H1 (cell line): Measurements from ENCODE around the gene HIVEP2. TPM values are rescaled to one million over a fixed set of nuclear protein-coding genes. Genes with fewer than 3 reads are reported as not detected.

Experiments
- CTCF ChIA-PET: fragments of 300-600 bp; sonication (Branson Sonifier 250); formaldehyde crosslinking; loops from one replicate; lab custom pipeline; 2021; ENCODE audit not compliant: partially characterized antibody; lab: Charles Lee
- POLR2A ChIA-PET: fragments of 300-600 bp; sonication (Branson Sonifier 250); formaldehyde crosslinking; loops from one replicate; lab custom pipeline; 2021; ENCODE audit warnings: inconsistent platforms; ENCODE audit not compliant: partially characterized antibody; lab: Charles Lee
- DNase-seq, 2 experiments: peaks; one replicate each; pipeline versions ENCODE4 v3.0.0 to v3.0.0-alpha.2; 2010 to 2022; ENCODE audit warnings: low spot score in 2 of 2, low read depth in 1 of 2, mixed read lengths in 1 of 2
- FAIRE-seq: peaks from 2 replicates; lab custom pipeline; 2011; peaks lifted over from hg19 to GRCh38; lab: Jason Lieb, UNC
- H2AFZ ChIP-seq: 2 replicates; pipeline ENCODE4 v1.8.1; 2012; ENCODE audit warnings: low read length, inconsistent platforms
- H2AK5ac ChIP-seq: 2 replicates; pipeline ENCODE4 v1.6.1; 2013; ENCODE audit warnings: low read depth, low read length
- H2BK120ac ChIP-seq: replicated peaks from 2 replicates; pipeline ENCODE3; 2013; ENCODE audit warnings: low read depth, low read length, inconsistent platforms
- H2BK12ac ChIP-seq: 2 replicates; pipeline ENCODE4 v1.6.1; 2013; ENCODE audit warnings: low read depth, low read length
- H2BK15ac ChIP-seq: 2 replicates; pipeline ENCODE4 v1.6.1; 2013; ENCODE audit warnings: low read length
- H2BK20ac ChIP-seq: 2 replicates; pipeline ENCODE4 v1.6.1; 2013; ENCODE audit warnings: low read length
- H2BK5ac ChIP-seq: 2 replicates; pipeline ENCODE4 v1.6.1; 2013; ENCODE audit warnings: low read depth, low read length
- H3K14ac ChIP-seq: 2 replicates; pipeline ENCODE4 v1.6.1; 2013; ENCODE audit warnings: inconsistent platforms; ENCODE audit not compliant: insufficient read length
- H3K18ac ChIP-seq: 2 replicates; pipeline ENCODE4 v1.6.1; 2013; ENCODE audit warnings: low read length; ENCODE audit errors: extremely low read depth
- H3K23ac ChIP-seq: 2 replicates; pipeline ENCODE4 v1.6.1; 2013; ENCODE audit warnings: inconsistent platforms; ENCODE audit not compliant: insufficient read length
- H3K23me2 ChIP-seq: 2 replicates; pipeline ENCODE4 v1.6.1; 2013; ENCODE audit warnings: low read depth, low read length
- H3K27ac ChIP-seq: 2 replicates; pipeline ENCODE4 v1.6.1; 2011; ENCODE audit warnings: low read depth, low read length, inconsistent platforms
- H3K27me3 ChIP-seq, 4 experiments: replicated peaks in 1 of 4; 1 replicate in 1 of 4; 2 replicates in 3 of 4; pipeline versions ENCODE4 v1.6.1 to v1.8.1; 2011 to 2013; ENCODE audit warnings: low read length in 3 of 4, mild to moderate bottlenecking in 3 of 4, inconsistent platforms in 2 of 4, mixed read lengths in 2 of 4, moderate library complexity in 1 of 4; ENCODE audit not compliant: control insufficient read depth in 3 of 4, insufficient read depth in 3 of 4; ENCODE audit errors: extremely low read depth in 1 of 4
- H3K36me3 ChIP-seq, 4 experiments: 2 replicates each; pipeline versions ENCODE4 v1.6.1 to v1.8.1; 2011 to 2013; ENCODE audit warnings: mild to moderate bottlenecking in 4 of 4, low read length in 3 of 4, moderate library complexity in 2 of 4, control low read depth in 1 of 4, inconsistent platforms in 1 of 4; ENCODE audit not compliant: insufficient read depth in 4 of 4, control insufficient read depth in 2 of 4
- H3K4ac ChIP-seq: replicated peaks from 2 replicates; pipeline ENCODE3; 2013; ENCODE audit warnings: low read length, low read depth, mixed read lengths, inconsistent platforms; ENCODE audit not compliant: insufficient read length
- H3K4me1 ChIP-seq, 4 experiments: replicated peaks in 1 of 4; 1 replicate in 1 of 4; 2 replicates in 3 of 4; pipeline versions ENCODE4 v1.6.1 to v1.8.1; 2011 to 2013; ENCODE audit warnings: low read length in 3 of 4, inconsistent platforms in 2 of 4, mixed read lengths in 1 of 4; ENCODE audit not compliant: insufficient read depth in 4 of 4, control insufficient read depth in 3 of 4
- H3K4me2 ChIP-seq, 2 experiments: 2 replicates each; pipeline versions ENCODE4 v1.6.1 to v1.8.1; 2011 to 2013; ENCODE audit warnings: low read depth in 2 of 2, low read length in 2 of 2, control low read depth in 1 of 2, inconsistent platforms in 1 of 2, mild to moderate bottlenecking in 1 of 2; ENCODE audit not compliant: insufficient read depth in 1 of 2
- H3K4me3 ChIP-seq, 4 experiments: fragments of 200-600, 300-600 bp in 1 of 4; sonication (generic), shearing (Covaris generic), sonication (Bioruptor Twin) in 1 of 4; 2 replicates each; pipeline versions ENCODE4 v1.5.1 to v1.8.1; 2011 to 2016; ENCODE audit warnings: low read length in 4 of 4, low read depth in 3 of 4, control low read depth in 2 of 4, inconsistent platforms in 2 of 4, mild to moderate bottlenecking in 2 of 4, mixed read lengths in 1 of 4, moderate library complexity in 1 of 4; ENCODE audit not compliant: insufficient read depth in 2 of 4; ENCODE audit errors: extremely low read depth in 1 of 4
- H3K56ac ChIP-seq: replicated peaks from 2 replicates; pipeline ENCODE3; 2013; ENCODE audit warnings: low read depth, mild to moderate bottlenecking, mixed read lengths, low read length, inconsistent platforms; ENCODE audit not compliant: insufficient read length
- H3K79me1 ChIP-seq: 2 replicates; pipeline ENCODE4 v1.6.1; 2013; ENCODE audit warnings: low read depth, low read length, control low read depth
- H3K79me2 ChIP-seq, 2 experiments: 2 replicates each; pipeline versions ENCODE4 v1.6.1 to v1.8.1; 2012 to 2013; ENCODE audit warnings: low read length in 2 of 2, mild to moderate bottlenecking in 2 of 2, inconsistent platforms in 1 of 2; ENCODE audit not compliant: insufficient read depth in 2 of 2, control insufficient read depth in 1 of 2
- H3K9ac ChIP-seq, 4 experiments: replicated peaks in 1 of 4; 1 replicate in 1 of 4; 2 replicates in 3 of 4; pipeline versions ENCODE4 v1.6.1 to v1.8.1; 2011 to 2013; ENCODE audit warnings: low read depth in 3 of 4, low read length in 3 of 4, control low read depth in 2 of 4, mild to moderate bottlenecking in 2 of 4, moderate library complexity in 2 of 4, inconsistent platforms in 1 of 4; ENCODE audit errors: extremely low read depth in 1 of 4
- H3K9me3 ChIP-seq, 2 experiments: 2 replicates each; pipeline versions ENCODE4 v1.6.1 to v1.8.1; 2012 to 2013; ENCODE audit warnings: mild to moderate bottlenecking in 2 of 2, moderate library complexity in 2 of 2, control low read depth in 1 of 2, inconsistent platforms in 1 of 2, low read depth in 1 of 2, low read length in 1 of 2, mixed read lengths in 1 of 2; ENCODE audit not compliant: insufficient read depth in 2 of 2
- H4K20me1 ChIP-seq, 2 experiments: replicated peaks in 1 of 2; 2 replicates each; pipeline versions ENCODE3 to v1.8.1; 2011 to 2013; ENCODE audit warnings: inconsistent platforms in 2 of 2, low read length in 2 of 2, mild to moderate bottlenecking in 1 of 2; ENCODE audit not compliant: insufficient read depth in 2 of 2, control insufficient read depth in 1 of 2
- H4K5ac ChIP-seq: 2 replicates; pipeline ENCODE4 v1.6.1; 2013; ENCODE audit warnings: low read length, low read depth, mixed read lengths, inconsistent platforms; ENCODE audit not compliant: insufficient read length
- H4K8ac ChIP-seq: 2 replicates; pipeline ENCODE4 v1.8.0; 2013; ENCODE audit warnings: mild to moderate bottlenecking, moderate library complexity, low read length, inconsistent platforms; ENCODE audit not compliant: insufficient read depth; ENCODE audit errors: extremely low read depth
- H4K91ac ChIP-seq: replicated peaks from 2 replicates; pipeline ENCODE3; 2013; ENCODE audit warnings: low read length, mixed read lengths, inconsistent platforms; ENCODE audit not compliant: insufficient read length
- BCL11A ChIP-seq, 2 experiments: IDR thresholded peaks; one replicate each; pipeline ENCODE4 v1.6.1; 2011; ENCODE audit warnings: low read depth in 2 of 2, low read length in 2 of 2, mild to moderate bottlenecking in 2 of 2
- CBX5 ChIP-seq: fragments of 300-800, 300-1000 bp; sonication (generic); IDR thresholded peaks from 2 replicates; pipeline ENCODE4 v1.7.1; 2016; ENCODE audit warnings: antibody characterized with exemption, low read length, low read depth
- E2F6 ChIP-seq: IDR thresholded peaks from 2 replicates; pipeline ENCODE4 v1.6.1; 2012; ENCODE audit warnings: inconsistent platforms
- EP300 ChIP-seq, 2 experiments: IDR thresholded peaks; 1 replicate in 1 of 2; 2 replicates in 1 of 2; pipeline ENCODE4 v1.6.1; 2011 to 2012; ENCODE audit warnings: low read depth in 2 of 2, low read length in 2 of 2, mild to moderate bottlenecking in 2 of 2, borderline replicate concordance in 1 of 2, inconsistent platforms in 1 of 2, moderate library complexity in 1 of 2
- GABPA ChIP-seq: IDR thresholded peaks from 2 replicates; pipeline ENCODE4 v1.6.1; 2011; ENCODE audit warnings: mild to moderate bottlenecking, low read length, moderate library complexity, borderline replicate concordance; ENCODE audit not compliant: insufficient read depth
- JUN ChIP-seq: IDR thresholded peaks from 2 replicates; pipeline ENCODE4 v1.6.1; 2011; ENCODE audit warnings: low read depth, mild to moderate bottlenecking, improper control_type of control experiment, low read length
- KDM5A ChIP-seq: fragments of 200-600 bp; IDR thresholded peaks from 2 replicates; pipeline ENCODE4 v1.7.1; 2012; ENCODE audit warnings: mild to moderate bottlenecking, low read length, inconsistent platforms, mixed read lengths
- PHF8 ChIP-seq: fragments of 200-600 bp; sonication (generic); conservative IDR thresholded peaks from 2 replicates; pipeline ENCODE4 v1.7.1; 2012; ENCODE audit warnings: low read depth, mild to moderate bottlenecking, inconsistent platforms, low read length, moderate library complexity
- SP1 ChIP-seq: IDR thresholded peaks from 2 replicates; pipeline ENCODE4 v1.6.1; 2011; ENCODE audit warnings: low read depth, low read length
- SP2 ChIP-seq: IDR thresholded peaks from 2 replicates; pipeline ENCODE4 v1.6.1; 2012; ENCODE audit warnings: mild to moderate bottlenecking, low read length, inconsistent platforms
- TAF1 ChIP-seq: IDR thresholded peaks from 2 replicates; pipeline ENCODE4 v1.6.1; 2011; ENCODE audit warnings: mild to moderate bottlenecking, low read depth, low read length
- YY1 ChIP-seq: IDR thresholded peaks from 2 replicates; pipeline ENCODE4 v1.6.1; 2011; ENCODE audit warnings: low read depth, mild to moderate bottlenecking, low read length
- ZNF274 ChIP-seq: IDR thresholded peaks from 2 replicates; pipeline ENCODE4 v1.7.0; 2012; ENCODE audit warnings: low read length, borderline replicate concordance; ENCODE audit errors: extremely low read depth
- WGBS, 2 experiments: shearing (Covaris generic) in 1 of 2; methylation state at CpG; one replicate each; pipeline versions ENCODE4 v1.1.6 to v1.1.7; 2013 to 2015; ENCODE audit warnings: low lambda C conversion rate in 2 of 2, mixed read lengths in 2 of 2, inconsistent platforms in 1 of 2, low coverage in 1 of 2, missing lambda C conversion rate in 1 of 2; ENCODE audit not compliant: insufficient replicate concordance in 2 of 2, insufficient coverage in 1 of 2, insufficient read length in 1 of 2; ENCODE audit errors: extremely low coverage in 1 of 2, missing lambda C conversion rate in 1 of 2; 5-methylcytosine and 5-hydroxymethylcytosine counted together
- polyA plus RNA-seq, 7 experiments: library from polyadenylated mRNA; depleted of rRNA in 3 of 7; stranded (reverse) in 5 of 7; unstranded in 2 of 7; fragments of >200 nt in 5 of 7; fragments of 200-250 nt in 2 of 7; gene quantifications; 1 replicate in 5 of 7; 2 replicates in 1 of 7; 4 replicates in 1 of 7; pipeline versions ENCODE4 v1.2.1 to v1.2.3, GENCODE V29; 2011 to 2013; ENCODE audit warnings: missing spikeins in 2 of 7, mixed read lengths in 2 of 7
- total RNA-seq: library from RNA; stranded (reverse); fragmentation: NEBNext Ultra II Directional; extraction: Animal tissue kit (Norgen Biotek cat#: 25700); gene quantifications from 2 replicates; pipeline ENCODE4 v1.2.1, GENCODE V29; 2021

HIVEP2 gene
- total and polyA plus RNA-seq, 2 of the 8 experiments (the other 6 are each of a cell fraction or from before 2014, with no cell fraction given): 2.2 to 6.1 TPM

GRCh38 chr6:142765306-142765705 is 179.7 kb downstream of the HIVEP2 start:
- no peak overlapping the region for H4K91ac ChIP-seq
- no peaks in the 10 kb centered on the region for H3K9me3 ChIP-seq
- H3K14ac ChIP-seq: no peak overlapping the region
- no peak overlapping the region for H2AK5ac ChIP-seq
- H3K23me2 ChIP-seq: no peaks in the 10 kb centered on the region
- FAIRE-seq: no peak
- H2BK15ac ChIP-seq: no peak overlapping the region
- no peak overlapping the region for H2BK12ac ChIP-seq
- no peak overlapping the region for H3K27ac ChIP-seq
- H3K36me3 ChIP-seq: peaks cover 0 to 3% (median 2%) of the 10 kb centered on the region in 4 experiments; a peak in 5 of 8 replicates
- no peak overlapping the region for H4K5ac ChIP-seq
- no peak overlapping the region for H3K18ac ChIP-seq
- no peaks in the 10 kb centered on the region for H3K79me1 ChIP-seq
- H2BK5ac ChIP-seq: no peak overlapping the region
- no peak overlapping the region for H2BK120ac ChIP-seq
- H3K27me3 ChIP-seq: no peaks in the 10 kb centered on the region
- H2BK20ac ChIP-seq: no peak overlapping the region
- H3K4me2 ChIP-seq: no peak overlapping the region
- H4K20me1 ChIP-seq: no peaks in the 10 kb centered on the region
- H3K9ac ChIP-seq: no peak overlapping the region
- CTCF ChIA-PET: interaction anchor here (1.7 to 2.4 kb wide), 2 partner anchors 18 to 261 kb away, joined by 4 to 12 read pairs; no protein-coding TSS in a partner anchor
- H3K4ac ChIP-seq: no peak overlapping the region
- no peak for TF ChIP-seq TAF1
- no peak for TF ChIP-seq KDM5A
- TF ChIP-seq ZNF274: no peak
- no peak for TF ChIP-seq BCL11A (IDR thresholded peaks at IDR 0.05; ENCODE audit: low read depth in 2 of 2, low read length in 2 of 2)
- no peak for TF ChIP-seq YY1
- TF ChIP-seq CBX5: no peak
- no peak for TF ChIP-seq EP300 (IDR thresholded peaks at IDR 0.05; ENCODE audit: borderline replicate concordance in 1 of 2, low read depth in 2 of 2, low read length in 2 of 2)
- no peak for TF ChIP-seq GABPA
- TF ChIP-seq E2F6: no peak
- no peak for TF ChIP-seq SP2
- TF ChIP-seq PHF8: no peak
- TF ChIP-seq JUN: no peak
- TF ChIP-seq SP1: no peak
- TF ChIP-seq, all 59 proteins: peak for 0
- Histone ChIP-seq H3K56ac (no peak overlapping the region), H3K4me1 (no peaks in the 10 kb centered on the region), H3K23ac (no peak overlapping the region), H3K79me2 (no peaks in the 10 kb centered on the region), H3K4me3 (no peak overlapping the region), H4K8ac (no peak overlapping the region), H2AFZ (no peak overlapping the region)
- POLR2A ChIA-PET: no interaction called here
- WGBS, 2 experiments: 95% methylated on average over 1 of the region's 1 CpG; no CpG with 5 or more reads in 1 of the 2 experiments
- no peak for DNase-seq
